Sigmoid colon (tissue), 7 donors: ENCODE results near the gene TRMT2A. TPM values are rescaled to one million over a fixed set of nuclear protein-coding genes. Genes with fewer than 3 reads are reported as not detected.

Source experiments
- DNase-seq: peaks from one replicate; pipeline ENCODE4 v3.0.0-alpha.2; 2019
- H3K27ac ChIP-seq, 4 donors: fragments of 200-600 bp; sonication (generic); one replicate each; pipeline ENCODE4 v1.5.1; 2016 to 2019; ENCODE audit warnings: mild to moderate bottlenecking in 1 of 4
- H3K27me3 ChIP-seq, 3 donors: fragments of 200-600 bp; sonication (generic); one replicate each; pipeline ENCODE4 v1.5.1; 2019; ENCODE audit warnings: mild to moderate bottlenecking in 1 of 3
- H3K36me3 ChIP-seq, 4 donors: fragments of 200-600 bp; sonication (generic); one replicate each; pipeline ENCODE4 v1.5.1; 2016 to 2019
- H3K4me1 ChIP-seq, 4 donors: fragments of 200-600 bp; sonication (generic); one replicate each; pipeline ENCODE4 v1.5.1; 2017 to 2019
- H3K4me3 ChIP-seq, 4 donors: fragments of 200-600 bp; sonication (generic); one replicate each; pipeline ENCODE4 v1.5.1; 2017 to 2019; ENCODE audit warnings: mild to moderate bottlenecking in 2 of 4, moderate library complexity in 1 of 4
- H3K9me3 ChIP-seq, 4 donors: fragments of 200-600 bp in 3 of 4; sonication (generic) in 3 of 4; one replicate each; pipeline versions ENCODE4 v1.5.1 to v1.6.1; 2013 to 2019
- EP300 ChIP-seq, 4 donors: sonication (generic); formaldehyde crosslinking; IDR thresholded peaks; one replicate each; pipeline ENCODE4 v1.6.1; 2017; ENCODE audit warnings: antibody characterized with exemption in 4 of 4
- POLR2A ChIP-seq, 2 donors: fragments of 450-650 bp; IDR thresholded peaks; one replicate each; pipeline ENCODE4 v1.6.1; 2016; ENCODE audit warnings: antibody characterized with exemption in 2 of 2, mild to moderate bottlenecking in 2 of 2, moderate library complexity in 2 of 2
- POLR2AphosphoS5 ChIP-seq, 4 donors: sonication (generic); formaldehyde crosslinking; IDR thresholded peaks; one replicate each; pipeline ENCODE4 v1.6.1; 2017; ENCODE audit warnings: antibody characterized with exemption in 4 of 4
- WGBS, 2 donors: extraction: QIAGEN DNeasy Blood & Tissue Kit; methylation state at CpG; one replicate each; pipeline ENCODE4 v1.1.7; 2013; 5-methylcytosine and 5-hydroxymethylcytosine counted together
- intact Hi-C: fragments of 100-400 bp; cut with DNase I; formaldehyde crosslinking; loops from one replicate; pipeline ENCODE4 v1.15.1; 2023
- polyA plus RNA-seq, 3 donors: library from polyadenylated mRNA; stranded (reverse); fragments of 200-250 nt; gene quantifications; one replicate each; pipeline ENCODE4 v1.2.3, GENCODE V29; 2013
- total RNA-seq, 4 donors: library from RNA; depleted of rRNA; stranded (reverse); fragments of >200 nt; gene quantifications; one replicate each; pipeline ENCODE4 v1.1.0, GENCODE V29; 2016
- TF ChIP-seq, protein P1 (sequence below), 4 experiments: fragments of 450-650 bp in 3 of 4; fragments of 200-600 bp in 1 of 4; IDR thresholded peaks; one replicate each; pipeline ENCODE4 v1.5.1; 2016 to 2019; ENCODE audit warnings: antibody characterized with exemption in 4 of 4, mild to moderate bottlenecking in 3 of 4, moderate library complexity in 2 of 4
- donor health status: healthy with polysubstance abuse.
- donor health status: Bipolar disorder and iron deficiency.
- donor health status: healthy.

TRMT2A gene
- total and polyA plus RNA-seq, 7 donors: 8.6 to 55.1 (median 43.7) TPM

DNA sequence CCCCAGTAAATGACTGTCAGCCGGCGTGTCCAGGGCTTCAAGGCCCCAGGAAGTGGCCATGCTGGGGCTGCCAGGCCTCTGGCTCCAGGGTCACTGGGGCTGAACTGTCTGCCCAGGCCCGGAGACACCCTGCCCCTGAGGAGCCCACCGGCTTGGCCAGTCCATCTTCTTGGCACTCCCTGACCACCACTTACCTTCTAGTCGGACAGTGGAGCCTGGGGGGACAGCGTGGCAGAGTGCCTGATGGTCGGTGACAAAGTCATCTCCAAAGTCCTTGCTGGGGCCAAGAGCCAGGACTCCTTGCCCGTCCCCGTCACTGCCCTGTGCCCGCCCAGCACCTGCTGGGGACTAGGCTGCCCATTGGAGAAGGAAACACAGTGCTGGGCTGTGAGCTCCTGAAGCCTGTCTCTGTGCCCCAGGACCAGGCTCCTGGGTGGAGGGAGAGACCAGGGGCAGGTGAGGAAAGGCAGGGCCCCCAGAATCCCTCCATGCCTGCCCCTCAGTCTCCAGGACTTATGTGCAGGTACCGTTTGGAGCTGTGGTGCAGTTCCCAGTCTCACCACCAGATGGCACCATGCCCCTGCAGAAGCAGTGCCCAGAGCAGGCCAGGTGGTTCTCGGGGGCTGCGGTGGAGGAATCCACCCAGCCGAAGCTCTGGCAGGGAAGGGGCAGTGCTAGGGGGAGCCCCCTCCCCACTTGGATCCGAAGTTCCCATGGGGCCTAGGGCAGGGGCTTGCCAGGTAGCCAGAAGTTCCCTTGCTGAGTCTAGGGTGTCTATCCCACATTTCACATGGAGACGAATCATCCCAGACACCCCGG is 39.8 kb upstream of the TRMT2A start:
- TF ChIP-seq EP300 (IDR thresholded peaks at IDR 0.05) (no peak), POLR2AphosphoS5 (IDR thresholded peaks at IDR 0.05) (no peak)
- TF ChIP-seq, protein P1, sequence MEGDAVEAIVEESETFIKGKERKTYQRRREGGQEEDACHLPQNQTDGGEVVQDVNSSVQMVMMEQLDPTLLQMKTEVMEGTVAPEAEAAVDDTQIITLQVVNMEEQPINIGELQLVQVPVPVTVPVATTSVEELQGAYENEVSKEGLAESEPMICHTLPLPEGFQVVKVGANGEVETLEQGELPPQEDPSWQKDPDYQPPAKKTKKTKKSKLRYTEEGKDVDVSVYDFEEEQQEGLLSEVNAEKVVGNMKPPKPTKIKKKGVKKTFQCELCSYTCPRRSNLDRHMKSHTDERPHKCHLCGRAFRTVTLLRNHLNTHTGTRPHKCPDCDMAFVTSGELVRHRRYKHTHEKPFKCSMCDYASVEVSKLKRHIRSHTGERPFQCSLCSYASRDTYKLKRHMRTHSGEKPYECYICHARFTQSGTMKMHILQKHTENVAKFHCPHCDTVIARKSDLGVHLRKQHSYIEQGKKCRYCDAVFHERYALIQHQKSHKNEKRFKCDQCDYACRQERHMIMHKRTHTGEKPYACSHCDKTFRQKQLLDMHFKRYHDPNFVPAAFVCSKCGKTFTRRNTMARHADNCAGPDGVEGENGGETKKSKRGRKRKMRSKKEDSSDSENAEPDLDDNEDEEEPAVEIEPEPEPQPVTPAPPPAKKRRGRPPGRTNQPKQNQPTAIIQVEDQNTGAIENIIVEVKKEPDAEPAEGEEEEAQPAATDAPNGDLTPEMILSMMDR (IDR thresholded peaks at IDR 0.05): peak; percentile 97 to 100 (median 100)
- H3K27me3 ChIP-seq: peaks cover 0 to 28% (median 14%) of the 10 kb centered on the region in 3 donors
- no peaks in the 10 kb centered on the region for H3K36me3 ChIP-seq
- no peak overlapping the region for H3K4me3 ChIP-seq
- H3K9me3 ChIP-seq: no peaks in the 10 kb centered on the region
- DNase-seq: peak; percentile 92
- H3K27ac ChIP-seq: no peak overlapping the region
- H3K4me1 ChIP-seq: peaks cover 0 to 3% (median 0%) of the 10 kb centered on the region in 4 donors
- intact Hi-C loops: loop anchor here (1.0 to 5.0 kb wide), 2 partner anchors 110 to 128 kb away; partner anchors contain the start of gene RTN4R
- WGBS, 2 donors: 32 to 50% methylated on average over 17 of the region's 17 CpGs

DNA sequence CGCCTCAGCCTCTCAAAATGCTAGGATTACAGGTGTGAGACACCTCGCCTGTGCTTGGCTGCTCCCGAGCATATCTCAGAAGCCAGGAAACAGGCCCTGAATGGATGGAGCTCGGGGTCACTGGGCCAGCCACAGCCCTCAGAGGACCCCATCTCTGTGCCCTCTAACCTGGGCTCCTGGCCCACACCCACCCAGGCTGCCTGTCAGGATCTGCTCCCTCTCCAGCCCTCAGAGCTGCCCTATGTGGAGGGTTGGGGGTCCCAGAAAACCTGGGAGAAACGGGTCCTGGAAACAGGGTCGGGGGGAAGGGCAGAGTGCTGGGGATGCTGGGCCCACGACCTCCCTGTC is 39.0 kb upstream of the TRMT2A start:
- Histone ChIP-seq H3K27ac (no peak overlapping the region), H3K9me3 (no peaks in the 10 kb centered on the region), H3K27me3 (peaks cover 0 to 28% (median 14%) of the 10 kb centered on the region in 3 donors), H3K4me1 (peaks cover 0 to 3% (median 0%) of the 10 kb centered on the region in 4 donors), H3K4me3 (no peak overlapping the region), H3K36me3 (no peaks in the 10 kb centered on the region)
- WGBS, 2 donors: 50 to 66% methylated on average over 7 of the region's 7 CpGs
- intact Hi-C loops: loop anchor here (5.0 kb wide), 1 partner anchor 111 kb away; the partner anchor contains the start of gene RTN4R
- DNase-seq: no peak
- TF ChIP-seq EP300 (IDR thresholded peaks at IDR 0.05) (no peak), POLR2AphosphoS5 (IDR thresholded peaks at IDR 0.05) (no peak), POLR2A (IDR thresholded peaks at IDR 0.05) (no peak)

DNA sequence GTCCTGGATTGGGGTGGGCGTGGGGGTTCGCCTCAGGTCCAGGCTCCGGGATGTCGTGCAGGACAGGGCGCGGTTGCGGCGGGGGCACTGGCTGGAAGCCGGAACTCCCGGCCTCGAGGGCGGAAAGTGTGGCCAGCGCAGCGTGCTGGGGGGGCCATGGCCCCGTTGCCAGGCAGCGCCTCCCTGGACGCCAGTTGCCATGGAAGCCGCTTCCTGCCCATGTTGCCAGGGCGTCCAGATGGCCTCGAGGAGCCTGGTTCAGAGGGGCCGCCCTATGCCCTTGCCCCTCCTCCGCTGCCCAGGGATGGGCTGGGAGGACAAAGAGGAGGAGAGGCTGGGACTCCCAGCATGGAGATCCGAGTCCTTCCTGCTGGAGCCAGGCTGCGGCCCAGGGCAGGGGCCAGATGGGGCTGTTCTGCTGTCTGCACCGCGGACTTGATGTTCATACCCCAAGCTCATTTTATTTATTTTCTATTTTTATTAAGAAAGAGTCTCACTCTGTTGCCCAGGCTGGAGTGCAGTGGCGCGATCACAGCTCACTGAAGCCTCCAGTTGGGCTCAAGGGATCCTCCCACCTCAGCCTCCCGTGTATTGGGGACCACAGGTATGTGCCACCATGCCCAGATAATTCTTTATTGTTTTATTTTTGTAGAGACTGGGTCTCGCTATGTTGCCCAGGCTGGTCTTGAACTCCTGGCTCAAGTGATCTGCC is 38.5 kb upstream of the TRMT2A start:
- no peak for TF ChIP-seq POLR2A (IDR thresholded peaks at IDR 0.05)
- no peak for TF ChIP-seq EP300 (IDR thresholded peaks at IDR 0.05)
- TF ChIP-seq, protein P1 (IDR thresholded peaks at IDR 0.05): no peak
- TF ChIP-seq POLR2AphosphoS5 (IDR thresholded peaks at IDR 0.05): no peak
- no peaks in the 10 kb centered on the region for H3K36me3 ChIP-seq
- H3K27ac ChIP-seq: no peak overlapping the region
- H3K4me3 ChIP-seq: no peak overlapping the region
- 30 to 56% methylated on average over 30 of the region's 30 CpGs for WGBS, 2 donors
- DNase-seq: no peak
- peaks cover 0 to 28% (median 14%) of the 10 kb centered on the region in 3 donors for H3K27me3 ChIP-seq
- H3K9me3 ChIP-seq: no peaks in the 10 kb centered on the region
- H3K4me1 ChIP-seq: peaks cover 0 to 3% (median 0%) of the 10 kb centered on the region in 4 donors
- intact Hi-C loops: loop anchor here (5.0 kb wide), 1 partner anchor 112 kb away; the partner anchor contains the start of gene RTN4R

DNA sequence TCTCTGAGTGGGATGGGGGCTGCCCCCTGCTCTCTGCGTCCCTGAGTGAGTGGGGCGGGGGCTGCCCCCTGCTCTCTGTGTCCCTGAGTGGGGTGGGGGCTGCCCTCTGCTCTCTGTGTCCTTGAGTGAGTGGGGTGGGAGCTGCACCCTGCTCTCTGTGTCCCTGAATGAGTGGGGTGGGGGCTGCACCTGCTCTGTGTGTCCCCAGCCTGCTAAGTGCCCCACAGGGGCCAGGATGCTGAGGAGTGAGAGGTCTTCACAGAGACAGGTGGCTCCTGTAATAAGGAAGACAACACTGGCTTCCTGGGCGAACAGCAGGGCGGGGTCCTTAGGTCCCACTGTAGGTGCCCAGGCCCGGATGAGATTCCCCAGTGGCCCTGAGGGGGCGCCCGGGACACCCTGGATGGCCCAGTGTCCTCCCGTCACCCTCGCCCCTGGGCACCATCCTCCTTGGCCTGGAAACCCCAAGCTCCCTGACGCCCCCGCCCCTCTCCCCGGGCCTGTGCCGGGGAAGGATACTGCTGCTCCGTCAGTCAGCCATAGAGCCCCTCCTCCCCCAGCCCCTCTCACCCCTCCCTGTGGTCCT is 37.7 kb upstream of the TRMT2A start:
- Histone ChIP-seq H3K9me3 (no peaks in the 10 kb centered on the region), H3K36me3 (no peaks in the 10 kb centered on the region), H3K4me3 (no peak overlapping the region), H3K27ac (no peak overlapping the region), H3K27me3 (peaks cover 0 to 28% (median 14%) of the 10 kb centered on the region in 3 donors), H3K4me1 (peaks cover 0 to 3% (median 0%) of the 10 kb centered on the region in 4 donors)
- TF ChIP-seq POLR2A (IDR thresholded peaks at IDR 0.05): no peak
- TF ChIP-seq POLR2AphosphoS5 (IDR thresholded peaks at IDR 0.05): no peak
- TF ChIP-seq EP300 (IDR thresholded peaks at IDR 0.05): no peak
- TF ChIP-seq, protein P1 (IDR thresholded peaks at IDR 0.05): no peak
- 27 to 59% methylated on average over 14 of the region's 14 CpGs for WGBS, 2 donors
- DNase-seq: no peak
- intact Hi-C loops: loop anchor here (5.0 kb wide), 1 partner anchor 113 kb away; the partner anchor contains the start of gene RTN4R
